PC-9 (cell line): ENCODE data around the gene STK40. TPM values are rescaled to one million over a fixed set of nuclear protein-coding genes. Genes with fewer than 3 reads are reported as not detected.

Experiments used
- BruUV-seq: library from RNA; stranded (reverse); fragments of 400-500 nt; replicated peaks from 2 replicates; lab custom pipeline; 2021; lab: Mats Ljungman, UMichigan
- CTCF ChIA-PET: fragments of 300-600 bp; sonication (Branson Sonifier 250); formaldehyde crosslinking; loops from one replicate; lab custom pipeline; 2022; ENCODE audit warnings: antibody characterized with exemption; lab: Charles Lee
- POLR2A ChIA-PET: fragments of 300-600 bp; sonication (Branson Sonifier 250); formaldehyde crosslinking; loops from one replicate; lab custom pipeline; 2022; ENCODE audit warnings: antibody characterized with exemption; ENCODE audit not compliant: unreplicated experiment; lab: Charles Lee
- DNase-seq, 2 experiments: peaks; one replicate each; pipeline versions ENCODE4 v3.0.0 to v3.0.0-alpha.2; 2015 to 2022; ENCODE audit warnings: mixed read lengths in 1 of 2
- H2AFZ ChIP-seq: fragments of 200-600 bp; sonication (generic); 2 replicates; pipeline ENCODE4 v1.8.1; 2017; ENCODE audit warnings: antibody characterized with exemption
- H3F3A ChIP-seq: fragments of 200-600 bp; sonication (generic); 2 replicates; pipeline ENCODE4 v1.8.1; 2017; ENCODE audit warnings: antibody characterized with exemption, mild to moderate bottlenecking, low read depth; ENCODE audit not compliant: insufficient read depth
- H3K27ac ChIP-seq: fragments of 200-600 bp; sonication (generic); 2 replicates; pipeline ENCODE4 v1.6.1; 2016; ENCODE audit warnings: mixed run types
- H3K27me3 ChIP-seq: fragments of 200-600 bp; sonication (generic); 2 replicates; pipeline ENCODE4 v1.6.1; 2016; ENCODE audit warnings: low read depth, mixed run types; ENCODE audit not compliant: insufficient read depth
- H3K36me3 ChIP-seq: fragments of 200-600 bp; sonication (generic); 2 replicates; pipeline ENCODE4 v1.6.1; 2016; ENCODE audit warnings: low read depth, mixed run types
- H3K4me1 ChIP-seq: fragments of 200-600 bp; sonication (generic); replicated peaks from 2 replicates; pipeline ENCODE4 v1.6.1; 2016; ENCODE audit warnings: mixed run types; ENCODE audit not compliant: insufficient read depth
- H3K4me2 ChIP-seq: fragments of 200-600 bp; sonication (generic); 2 replicates; pipeline ENCODE4 v1.6.1; 2017; ENCODE audit warnings: mixed run types
- H3K4me3 ChIP-seq: fragments of 200-600 bp; sonication (generic); 2 replicates; pipeline ENCODE4 v1.6.1; 2016; ENCODE audit warnings: mixed run types
- H3K79me2 ChIP-seq: fragments of 200-600 bp; sonication (generic); 2 replicates; pipeline ENCODE4 v1.6.1; 2017; ENCODE audit warnings: low read depth, mixed run types
- H3K9me2 ChIP-seq: fragments of 200-600 bp; sonication (generic); 2 replicates; pipeline ENCODE4 v1.8.1; 2017; ENCODE audit warnings: mild to moderate bottlenecking; ENCODE audit not compliant: insufficient read depth
- H3K9me3 ChIP-seq: fragments of 200-600 bp; sonication (generic); 2 replicates; pipeline ENCODE4 v1.8.1; 2016; ENCODE audit warnings: low read depth; ENCODE audit not compliant: insufficient read depth
- H4K20me1 ChIP-seq: fragments of 200-600 bp; sonication (generic); 2 replicates; pipeline ENCODE4 v1.8.1; 2017; ENCODE audit not compliant: insufficient read depth
- EZH2 ChIP-seq: fragments of 200-600 bp; sonication (generic); IDR thresholded peaks from 2 replicates; pipeline ENCODE4 v1.8.0; 2017; ENCODE audit warnings: antibody characterized with exemption, low read depth
- intact Hi-C: fragments of 100-400 bp; cut with micrococcal nuclease; formaldehyde crosslinking; loops from one replicate; pipeline ENCODE4 v1.10.0; 2022; ENCODE audit not compliant: unreplicated experiment
- total RNA-seq: library from RNA; stranded (reverse); gene quantifications from 2 replicates; pipeline ENCODE4 v1.2.3, GENCODE V29; 2021
- TF ChIP-seq, protein P1 (sequence below): fragments of 200-600 bp; sonication (generic); conservative IDR thresholded peaks from 2 replicates; pipeline ENCODE4 v1.6.1; 2017; ENCODE audit warnings: mixed run types, antibody characterized with exemption, mild to moderate bottlenecking, moderate library complexity

STK40 gene
- total RNA-seq, 1 experiment from 2014 or later = 59.2 TPM

- Histone ChIP-seq H3K36me3 (peaks cover 20% of the 10 kb centered on the region; the same call in 1 of the 2 replicates), H3F3A (peaks cover 33% of the 10 kb centered on the region; the same call in 1 of the 2 replicates), H3K79me2 (peaks cover 63% of the 10 kb centered on the region), H3K27me3 (no peaks in the 10 kb centered on the region), H3K9me3 (no peaks in the 10 kb centered on the region), H3K4me3 (no peak overlapping the region), H4K20me1 (peaks cover 17% of the 10 kb centered on the region), H3K27ac (no peak overlapping the region), H3K9me2 (no peaks in the 10 kb centered on the region), H2AFZ (no peak overlapping the region), H3K4me1 (peaks cover 9% of the 10 kb centered on the region; the same call in 1 of the 2 replicates), H3K4me2 (no peak overlapping the region)
- POLR2A ChIA-PET = no interaction called here
- intact Hi-C loops = no loop called here
- TF ChIP-seq EZH2 = no peak
- TF ChIP-seq, protein P1, sequence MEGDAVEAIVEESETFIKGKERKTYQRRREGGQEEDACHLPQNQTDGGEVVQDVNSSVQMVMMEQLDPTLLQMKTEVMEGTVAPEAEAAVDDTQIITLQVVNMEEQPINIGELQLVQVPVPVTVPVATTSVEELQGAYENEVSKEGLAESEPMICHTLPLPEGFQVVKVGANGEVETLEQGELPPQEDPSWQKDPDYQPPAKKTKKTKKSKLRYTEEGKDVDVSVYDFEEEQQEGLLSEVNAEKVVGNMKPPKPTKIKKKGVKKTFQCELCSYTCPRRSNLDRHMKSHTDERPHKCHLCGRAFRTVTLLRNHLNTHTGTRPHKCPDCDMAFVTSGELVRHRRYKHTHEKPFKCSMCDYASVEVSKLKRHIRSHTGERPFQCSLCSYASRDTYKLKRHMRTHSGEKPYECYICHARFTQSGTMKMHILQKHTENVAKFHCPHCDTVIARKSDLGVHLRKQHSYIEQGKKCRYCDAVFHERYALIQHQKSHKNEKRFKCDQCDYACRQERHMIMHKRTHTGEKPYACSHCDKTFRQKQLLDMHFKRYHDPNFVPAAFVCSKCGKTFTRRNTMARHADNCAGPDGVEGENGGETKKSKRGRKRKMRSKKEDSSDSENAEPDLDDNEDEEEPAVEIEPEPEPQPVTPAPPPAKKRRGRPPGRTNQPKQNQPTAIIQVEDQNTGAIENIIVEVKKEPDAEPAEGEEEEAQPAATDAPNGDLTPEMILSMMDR = no peak
- CTCF ChIA-PET = interaction anchor here (0.6 to 1.0 kb wide), 2 partner anchors 24 to 111 kb away, joined by 4 to 5 read pairs; no protein-coding TSS in a partner anchor
- no TSS peak for BruUV-seq
- no peak for DNase-seq
Measured at GRCh38 chr1:36366091-36366661, 19.5 kb downstream of the STK40 start.

DNA sequence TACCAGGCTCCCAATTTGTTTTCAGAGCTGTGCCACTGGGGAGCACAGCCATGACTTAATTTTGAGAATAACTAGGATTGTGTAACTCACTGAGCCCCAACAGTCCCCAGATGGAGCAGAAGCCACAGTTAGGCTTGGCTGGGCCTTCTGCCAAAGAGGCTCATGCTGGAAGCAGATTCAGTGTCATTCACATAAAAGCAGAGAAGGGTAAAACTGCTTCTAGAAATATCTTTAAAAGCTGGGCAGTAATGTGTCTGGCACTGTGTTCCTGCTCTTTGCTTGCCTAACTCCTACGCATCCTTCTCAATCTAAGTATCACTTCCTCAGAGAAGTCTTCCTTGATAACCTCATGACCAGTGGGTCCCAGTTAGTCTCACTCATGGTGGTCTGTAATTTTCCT lies 20.3 kb downstream of the STK40 start:
- Histone ChIP-seq H4K20me1 (peaks cover 18% of the 10 kb centered on the region), H3K79me2 (peaks cover 57% of the 10 kb centered on the region), H2AFZ (no peak overlapping the region), H3K36me3 (peaks cover 20% of the 10 kb centered on the region; the same call in 1 of the 2 replicates), H3K4me2 (no peak overlapping the region), H3K4me3 (no peak overlapping the region), H3K9me2 (no peaks in the 10 kb centered on the region), H3K9me3 (no peaks in the 10 kb centered on the region), H3K4me1 (peaks cover 14% of the 10 kb centered on the region; the same call in 1 of the 2 replicates), H3K27ac (no peak overlapping the region), H3F3A (peaks cover 36% of the 10 kb centered on the region), H3K27me3 (no peaks in the 10 kb centered on the region)
- intact Hi-C loops = no loop called here
- ChIA-PET POLR2A (no interaction called here), CTCF (interaction anchor here (1.0 kb wide), 1 partner anchor 23 kb away, joined by 5 read pairs; no protein-coding TSS in a partner anchor)
- DNase-seq = no peak
- TF ChIP-seq, protein P1 = no peak
- TF ChIP-seq EZH2 = no peak
- no TSS peak for BruUV-seq

- Histone ChIP-seq H3K4me2 (no peak overlapping the region), H3K4me1 (peaks cover 18% of the 10 kb centered on the region), H2AFZ (no peak overlapping the region), H3F3A (peaks cover 34% of the 10 kb centered on the region), H3K36me3 (peaks cover 20% of the 10 kb centered on the region; the same call in 1 of the 2 replicates), H4K20me1 (peaks cover 6% of the 10 kb centered on the region), H3K27me3 (no peaks in the 10 kb centered on the region), H3K27ac (peak overlapping the region; percentile 38), H3K9me3 (no peaks in the 10 kb centered on the region), H3K4me3 (no peak overlapping the region), H3K79me2 (peaks cover 22% of the 10 kb centered on the region), H3K9me2 (no peaks in the 10 kb centered on the region)
- BruUV-seq = no TSS peak
- TF ChIP-seq EZH2 = no peak
- peak; percentile 59 to 93 for DNase-seq
- CTCF ChIA-PET = interaction anchor here (0.6 to 1.4 kb wide), 3 partner anchors 8 to 17 kb away, joined by 3 to 5 read pairs (median 4); no protein-coding TSS in a partner anchor
- intact Hi-C loops = loop anchor here (10.0 kb wide), 1 partner anchor 1335 kb away; the partner anchor contains the start of gene CDCA8
- POLR2A ChIA-PET = no interaction called here
Measured at GRCh38 chr1:36359911-36360550, 25.7 kb downstream of the STK40 start.
